K562 (cell line): ENCODE measurements around the gene UNC93B1. TPM values are rescaled to one million over a fixed set of nuclear protein-coding genes. Genes with fewer than 3 reads are reported as not detected.
A peak's percentile ranks its signal among the peaks of the same experiment; 100 is the strongest.

Source experiments
- CEBPG ChIP-seq, 3 experiments: fragments of 200-800 bp in 1 of 3; sonication (Bioruptor generic) in 1 of 3; sonication (generic) in 1 of 3; formaldehyde crosslinking in 1 of 3; IDR thresholded peaks in 2 of 3; conservative IDR thresholded peaks in 1 of 3; 2 replicates each; pipeline versions ENCODE4 v1.6.1 to v1.8.0; 2016 to 2022; ENCODE audit warnings: missing compliant biosample characterization in 2 of 3, missing genetic modification characterization in 2 of 3, mild to moderate bottlenecking in 1 of 3, missing genetic modification reagents in 1 of 3
- CREB1 ChIP-seq, 2 experiments: sonication (generic) in 1 of 2; formaldehyde crosslinking in 1 of 2; IDR thresholded peaks; 2 replicates each; pipeline versions ENCODE4 v1.6.1 to v1.8.0; 2012 to 2022; ENCODE audit warnings: inconsistent platforms in 1 of 2, mild to moderate bottlenecking in 1 of 2, missing genetic modification reagents in 1 of 2, moderate library complexity in 1 of 2
- FOXJ2 ChIP-seq: fragments of 200-800 bp; sonication (Bioruptor generic); IDR thresholded peaks from 2 replicates; pipeline ENCODE4 v1.6.1; 2016; ENCODE audit warnings: missing genetic modification characterization, missing compliant biosample characterization
- GABPB2 ChIP-seq: fragments of 250-450 bp; sonication (Bioruptor Pico); conservative IDR thresholded peaks from 2 replicates; pipeline ENCODE4 v1.5.1; 2021; ENCODE audit warnings: mild to moderate bottlenecking
- HDAC1 ChIP-seq, 2 experiments: fragments of 450-650 bp; IDR thresholded peaks; 2 replicates each; pipeline ENCODE4 v1.6.1; 2016 to 2017; ENCODE audit warnings: inconsistent platforms in 1 of 2, mild to moderate bottlenecking in 1 of 2, moderate library complexity in 1 of 2
- HDAC8 ChIP-seq: fragments of 450-650 bp; IDR thresholded peaks from 2 replicates; pipeline ENCODE4 v1.6.1; 2016; ENCODE audit warnings: mild to moderate bottlenecking, missing genetic modification characterization, moderate library complexity, missing compliant biosample characterization
- KAT2B ChIP-seq: IDR thresholded peaks from one replicate; pipeline ENCODE4 v1.6.1; 2012; ENCODE audit warnings: low read depth, mild to moderate bottlenecking, control low read depth, inconsistent platforms, low read length, moderate library complexity
- KLF6 ChIP-seq: fragments of 250-450 bp; sonication (Bioruptor Pico); IDR thresholded peaks from 2 replicates; pipeline ENCODE4 v1.4.0; 2020; ENCODE audit warnings: mild to moderate bottlenecking, moderate library complexity, borderline replicate concordance
- NELFE ChIP-seq: IDR thresholded peaks from 2 replicates; pipeline ENCODE4 v1.6.1; 2011; ENCODE audit warnings: mild to moderate bottlenecking; ENCODE audit not compliant: insufficient read depth, insufficient read length
- PKNOX1 ChIP-seq: fragments of 450-650 bp; IDR thresholded peaks from 2 replicates; pipeline ENCODE4 v1.6.1; 2016
- PURB ChIP-seq: sonication (generic); formaldehyde crosslinking; IDR thresholded peaks from 2 replicates; pipeline ENCODE4 v1.9.0; 2021; ENCODE audit warnings: low read depth, mild to moderate bottlenecking, missing genetic modification reagents
- SFPQ ChIP-seq: fragments of 200-400 bp; formaldehyde crosslinking; IDR thresholded peaks from 2 replicates; pipeline ENCODE4 v1.6.1; 2017; ENCODE audit warnings: mild to moderate bottlenecking, low read depth, low read length, moderate library complexity
- SOX6 ChIP-seq: fragments of 450-650 bp; IDR thresholded peaks from 2 replicates; pipeline ENCODE4 v1.6.1; 2014; ENCODE audit warnings: mild to moderate bottlenecking
- STAG1 ChIP-seq: sonication (generic); formaldehyde crosslinking; IDR thresholded peaks from 2 replicates; pipeline ENCODE4 v1.5.0; 2020; ENCODE audit warnings: missing genetic modification reagents, borderline replicate concordance
- TEAD1 ChIP-seq, 2 experiments: fragments of 450-650 bp in 1 of 2; sonication (generic) in 1 of 2; formaldehyde crosslinking; IDR thresholded peaks; 2 replicates each; pipeline versions ENCODE4 v1.4.0 to v1.8.0; 2020 to 2022; ENCODE audit warnings: mild to moderate bottlenecking in 2 of 2, missing genetic modification reagents in 1 of 2
- ZFP1 ChIP-seq: fragments of 450-650 bp; formaldehyde crosslinking; IDR thresholded peaks from 2 replicates; pipeline ENCODE4 v1.4.0; 2020; ENCODE audit warnings: mild to moderate bottlenecking, mixed read lengths
- ZFX ChIP-seq: sonication (generic); formaldehyde crosslinking; IDR thresholded peaks from 2 replicates; pipeline ENCODE4 v1.8.0; 2022; ENCODE audit warnings: mild to moderate bottlenecking, missing genetic modification reagents, moderate library complexity
- ZNF134 ChIP-seq: fragments of 250-450 bp; sonication (Bioruptor Pico); conservative IDR thresholded peaks from 2 replicates; pipeline ENCODE4 v1.4.0; 2020
- ZNF280B ChIP-seq: fragments of 250-450 bp; sonication (Bioruptor Pico); IDR thresholded peaks from 2 replicates; pipeline ENCODE4 v1.5.1; 2021; ENCODE audit warnings: mild to moderate bottlenecking
- ZNF41 ChIP-seq: fragments of 250-450 bp; sonication (Bioruptor Pico); conservative IDR thresholded peaks from 2 replicates; pipeline ENCODE4 v1.4.0; 2020; ENCODE audit warnings: mild to moderate bottlenecking
- ZNF699 ChIP-seq: fragments of 250-450 bp; sonication (Bioruptor Pico); IDR thresholded peaks from 2 replicates; pipeline ENCODE4 v1.8.0; 2021; ENCODE audit warnings: mild to moderate bottlenecking, moderate library complexity; ENCODE audit not compliant: insufficient replicate concordance
- ZNF76 ChIP-seq: fragments of 250-450 bp; sonication (Bioruptor Pico); IDR thresholded peaks from 2 replicates; pipeline ENCODE4 v1.4.0; 2020; ENCODE audit warnings: mild to moderate bottlenecking, moderate library complexity, borderline replicate concordance
- ZNF79 ChIP-seq: fragments of 250-450 bp; sonication (Bioruptor Pico); IDR thresholded peaks from 2 replicates; pipeline ENCODE4 v1.4.0; 2020; ENCODE audit warnings: low read depth, mild to moderate bottlenecking, moderate library complexity
- polyA plus RNA-seq, 8 experiments: library from polyadenylated mRNA; depleted of rRNA in 4 of 8; stranded (reverse) in 5 of 8; unstranded in 3 of 8; fragments of >200 nt; fragmentation: Nextera tagmentation in 2 of 8; fragmentation: Illumina TruSeq in 1 of 8; extraction: Ambion mirVana in 2 of 8; extraction: Trizol in 1 of 8; gene quantifications; 2 replicates each; pipeline versions ENCODE4 v1.2.1 to v1.2.3, GENCODE V29; 2011 to 2014; ENCODE audit warnings: inconsistent platforms in 1 of 8, missing spikeins in 1 of 8
- total RNA-seq, 7 experiments: library from RNA; depleted of rRNA in 6 of 7; stranded (reverse); fragments of >200 nt in 6 of 7; fragmentation: Illumina TruSeq in 2 of 7; extraction: Trizol in 2 of 7; gene quantifications; 2 replicates each; pipeline versions ENCODE4 v1.2.1 to v1.2.3, GENCODE V29; 2011 to 2021; ENCODE audit warnings: low replicate concordance in 1 of 7

UNC93B1 gene
- total and polyA plus RNA-seq, 9 of the 15 experiments (the other 6 are each of a cell fraction or from before 2014, with no cell fraction given) = 0.10 to 13.6 (median 6.5) TPM

GRCh38 chr11:68011051-68011943 lies 7.4 kb upstream of the UNC93B1 start (continued):
- no peak for TF ChIP-seq SFPQ
- peak; percentile 37; the same call in 1 of the 2 replicates for TF ChIP-seq ZNF134
- no peak for TF ChIP-seq HDAC1 (IDR thresholded peaks at IDR 0.05)
- peak; percentile 51; the same call in 1 of the 2 replicates for TF ChIP-seq ZNF79
- no peak for TF ChIP-seq PKNOX1
- TF ChIP-seq NELFE = no peak
- TF ChIP-seq ZNF280B (CRISPR knock-in tag) = no peak
- TF ChIP-seq SOX6 = no peak
- no peak for TF ChIP-seq CEBPG (CRISPR knock-in tag; IDR thresholded peaks at IDR 0.05)
- no peak for TF ChIP-seq CEBPG (tag; conservative IDR thresholded peaks at IDR 0.05 in 1 of 2, IDR thresholded peaks at IDR 0.05 in 1 of 2)
- peak; percentile 56; the same call in 1 of the 2 replicates for TF ChIP-seq ZNF41 (CRISPR knock-in tag)
- TF ChIP-seq CREB1 (IDR thresholded peaks at IDR 0.05) = no peak
- no peak for TF ChIP-seq CREB1 (CRISPR knock-in tag; IDR thresholded peaks at IDR 0.05)
- no peak for TF ChIP-seq KAT2B
- no peak for TF ChIP-seq ZFX (CRISPR knock-in tag)
- 0 out of 2 replicates have a peak, but pooled peaks have one; percentile 24 for TF ChIP-seq ZNF76 (CRISPR knock-in tag)
- TF ChIP-seq STAG1 (CRISPR knock-in tag) = no peak
- no peak for TF ChIP-seq FOXJ2 (tag)
- no peak for TF ChIP-seq GABPB2 (CRISPR knock-in tag)
- no peak for TF ChIP-seq PURB (CRISPR knock-in tag)
- peak; percentile 84 for TF ChIP-seq HDAC8
- no peak for TF ChIP-seq ZNF699
- TF ChIP-seq ZFP1 = no peak
- peak in 1 of 2 experiments; percentile 68; a peak in 1 of 4 replicates for TF ChIP-seq TEAD1 (CRISPR knock-in tag; IDR thresholded peaks at IDR 0.05)
- TF ChIP-seq KLF6 (CRISPR knock-in tag) = peak; percentile 72; the same call in 1 of the 2 replicates
